ENCODE data around the gene CDK5RAP2.

The CDK5RAP2 gene

GRCh38 chr9:120528829-120529228 is 51.1 kb downstream of the CDK5RAP2 start:
- no peak for DNase-seq (ENCODE audit: low read depth)
- no peak overlapping the region for H3K4me3 ChIP-seq (ENCODE audit: low read depth, low read length)
- TF ChIP-seq, protein P1, sequence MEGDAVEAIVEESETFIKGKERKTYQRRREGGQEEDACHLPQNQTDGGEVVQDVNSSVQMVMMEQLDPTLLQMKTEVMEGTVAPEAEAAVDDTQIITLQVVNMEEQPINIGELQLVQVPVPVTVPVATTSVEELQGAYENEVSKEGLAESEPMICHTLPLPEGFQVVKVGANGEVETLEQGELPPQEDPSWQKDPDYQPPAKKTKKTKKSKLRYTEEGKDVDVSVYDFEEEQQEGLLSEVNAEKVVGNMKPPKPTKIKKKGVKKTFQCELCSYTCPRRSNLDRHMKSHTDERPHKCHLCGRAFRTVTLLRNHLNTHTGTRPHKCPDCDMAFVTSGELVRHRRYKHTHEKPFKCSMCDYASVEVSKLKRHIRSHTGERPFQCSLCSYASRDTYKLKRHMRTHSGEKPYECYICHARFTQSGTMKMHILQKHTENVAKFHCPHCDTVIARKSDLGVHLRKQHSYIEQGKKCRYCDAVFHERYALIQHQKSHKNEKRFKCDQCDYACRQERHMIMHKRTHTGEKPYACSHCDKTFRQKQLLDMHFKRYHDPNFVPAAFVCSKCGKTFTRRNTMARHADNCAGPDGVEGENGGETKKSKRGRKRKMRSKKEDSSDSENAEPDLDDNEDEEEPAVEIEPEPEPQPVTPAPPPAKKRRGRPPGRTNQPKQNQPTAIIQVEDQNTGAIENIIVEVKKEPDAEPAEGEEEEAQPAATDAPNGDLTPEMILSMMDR (IDR thresholded peaks at IDR 0.05; ENCODE audit: insufficient read depth, low read depth, low read length, missing control alignments), result no peak

- TF ChIP-seq, protein P1 (IDR thresholded peaks at IDR 0.05; ENCODE audit: insufficient read depth, low read depth, low read length, missing control alignments), result no peak
- DNase-seq (ENCODE audit: low read depth), result no peak
- H3K4me3 ChIP-seq (ENCODE audit: low read depth, low read length), result no peak overlapping the region
Observed at GRCh38 chr9:120528327-120528726, 51.6 kb downstream of the CDK5RAP2 start.

DNA sequence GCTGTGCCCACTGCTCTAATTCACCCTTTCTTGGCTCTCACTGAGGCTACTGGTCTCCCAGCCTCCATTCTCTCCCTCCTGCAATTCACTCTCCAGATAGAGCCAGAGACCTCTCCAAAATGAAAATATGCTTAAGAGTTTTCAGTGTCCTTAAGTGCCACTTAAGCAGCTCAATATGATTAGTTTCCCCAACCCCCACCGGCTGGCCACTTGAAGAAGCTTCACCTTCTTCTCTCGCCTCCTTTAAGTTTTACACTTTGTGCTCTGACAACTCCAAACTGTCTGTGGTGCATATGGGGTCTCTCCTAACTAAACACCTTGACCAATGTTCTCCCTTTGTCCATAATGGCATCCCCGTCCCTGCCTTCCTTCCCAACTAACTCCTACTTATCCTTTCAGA is 53.4 kb downstream of the CDK5RAP2 start:
- DNase-seq (ENCODE audit: low read depth), result no peak
- no peak overlapping the region for H3K4me3 ChIP-seq (ENCODE audit: low read depth, low read length)
- TF ChIP-seq, protein P1 (IDR thresholded peaks at IDR 0.05; ENCODE audit: insufficient read depth, low read depth, low read length, missing control alignments), result no peak

GRCh38 chr9:120524863-120525262 is 55.1 kb downstream of the CDK5RAP2 start:
- no peak for DNase-seq (ENCODE audit: low read depth)
- H3K4me3 ChIP-seq (ENCODE audit: low read depth, low read length), result no peak overlapping the region
- TF ChIP-seq, protein P1 (IDR thresholded peaks at IDR 0.05; ENCODE audit: insufficient read depth, low read depth, low read length, missing control alignments), result no peak

DNA sequence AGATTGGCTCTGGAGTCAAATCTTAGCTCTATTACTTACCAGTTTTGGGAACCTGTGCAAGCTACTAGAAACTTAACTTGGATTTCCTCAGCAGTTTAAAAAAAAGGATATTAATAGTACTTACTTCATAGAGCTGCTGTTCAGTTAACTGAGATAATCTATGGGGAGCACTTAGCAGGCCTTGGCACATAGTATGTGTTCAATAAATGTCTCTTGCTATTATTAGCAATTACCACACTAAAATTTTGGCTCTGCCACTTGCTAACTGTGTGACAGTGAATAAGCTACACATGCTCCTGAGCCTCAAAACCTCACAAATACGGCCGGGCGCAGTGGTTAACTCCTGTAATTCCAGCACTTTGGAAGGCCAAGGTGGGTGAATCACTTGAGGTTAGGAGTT is 55.9 kb downstream of the CDK5RAP2 start:
- no peak overlapping the region for H3K4me3 ChIP-seq (ENCODE audit: low read depth, low read length)
- TF ChIP-seq, protein P1 (IDR thresholded peaks at IDR 0.05; ENCODE audit: insufficient read depth, low read depth, low read length, missing control alignments), result no peak
- DNase-seq (ENCODE audit: low read depth), result no peak

- no peak overlapping the region for H3K4me3 ChIP-seq (ENCODE audit: low read depth, low read length)
- TF ChIP-seq, protein P1 (IDR thresholded peaks at IDR 0.05; ENCODE audit: insufficient read depth, low read depth, low read length, missing control alignments), result no peak
- no peak for DNase-seq (ENCODE audit: low read depth)
Observed at GRCh38 chr9:120522558-120522957, 57.4 kb downstream of the CDK5RAP2 start.

DNA sequence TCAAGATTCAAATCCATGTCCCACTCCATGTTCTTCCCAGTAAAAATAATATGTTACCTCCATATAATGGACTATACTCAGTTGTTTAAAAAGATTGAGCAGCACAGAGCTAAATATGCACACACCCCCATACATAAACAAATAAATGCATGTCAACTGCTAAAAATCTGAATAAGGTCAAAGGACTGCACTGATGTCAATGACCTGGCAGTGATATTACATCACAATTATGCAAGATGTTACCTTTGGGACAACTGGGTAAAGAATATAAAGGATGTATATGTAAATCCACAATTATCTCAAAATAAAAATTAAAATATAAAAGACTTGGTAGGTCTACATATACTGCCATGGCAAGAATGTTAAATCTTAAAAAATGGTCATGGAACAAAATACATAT is 57.9 kb downstream of the CDK5RAP2 start:
- no peak for DNase-seq (ENCODE audit: low read depth)
- TF ChIP-seq, protein P1 (IDR thresholded peaks at IDR 0.05; ENCODE audit: insufficient read depth, low read depth, low read length, missing control alignments), result no peak
- H3K4me3 ChIP-seq (ENCODE audit: low read depth, low read length), result no peak overlapping the region
